Measurements from ENCODE around the gene DSC3.

The DSC3 gene

DNA sequence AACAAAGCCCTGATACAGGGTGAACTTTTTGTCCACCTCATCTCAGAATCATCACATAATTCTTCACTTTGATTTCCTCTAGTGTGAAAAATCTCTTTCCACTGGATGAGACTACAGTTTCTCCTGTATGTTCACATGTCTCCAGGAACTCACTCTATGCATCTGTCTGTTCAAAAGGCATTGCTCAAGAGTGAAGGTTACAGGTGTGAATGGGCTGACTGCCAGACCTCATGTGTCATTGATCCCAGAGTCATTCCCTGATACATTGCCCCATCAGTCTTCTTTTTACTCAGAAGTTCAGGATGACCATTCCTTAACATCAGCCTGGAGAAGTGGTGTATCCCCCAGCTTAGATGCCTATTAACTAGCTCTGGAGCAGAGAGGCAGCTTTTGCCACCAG, 4.4 kb upstream of the DSC3 start:
- Histone ChIP-seq H2AFZ (ENCODE audit: low read depth, low read length) (no peak overlapping the region), H3K9ac (ENCODE audit: low read depth, low read length) (no peak overlapping the region), H3K4me1 (ENCODE audit: insufficient read depth, low read length) (no peaks in the 10 kb centered on the region), H3K36me3 (ENCODE audit: insufficient read depth, low read length) (no peaks in the 10 kb centered on the region), H3K27ac (ENCODE audit: low read length) (no peak overlapping the region), H3K4me2 (ENCODE audit: insufficient read depth, low read length) (no peak overlapping the region), H3K27me3 (ENCODE audit: insufficient read depth, low read length, poor library complexity) (no peaks in the 10 kb centered on the region), H3K9me3 (ENCODE audit: insufficient read depth, low read length, severe bottlenecking) (peaks cover 5% of the 10 kb centered on the region), H3K4me3 (ENCODE audit: low read depth in 1 of 2, low read length in 2 of 2) (no peak overlapping the region), H4K20me1 (ENCODE audit: insufficient read depth, low read length) (no peaks in the 10 kb centered on the region), H3K79me2 (ENCODE audit: insufficient read depth, low read length) (no peaks in the 10 kb centered on the region)
- TF ChIP-seq, protein P1, sequence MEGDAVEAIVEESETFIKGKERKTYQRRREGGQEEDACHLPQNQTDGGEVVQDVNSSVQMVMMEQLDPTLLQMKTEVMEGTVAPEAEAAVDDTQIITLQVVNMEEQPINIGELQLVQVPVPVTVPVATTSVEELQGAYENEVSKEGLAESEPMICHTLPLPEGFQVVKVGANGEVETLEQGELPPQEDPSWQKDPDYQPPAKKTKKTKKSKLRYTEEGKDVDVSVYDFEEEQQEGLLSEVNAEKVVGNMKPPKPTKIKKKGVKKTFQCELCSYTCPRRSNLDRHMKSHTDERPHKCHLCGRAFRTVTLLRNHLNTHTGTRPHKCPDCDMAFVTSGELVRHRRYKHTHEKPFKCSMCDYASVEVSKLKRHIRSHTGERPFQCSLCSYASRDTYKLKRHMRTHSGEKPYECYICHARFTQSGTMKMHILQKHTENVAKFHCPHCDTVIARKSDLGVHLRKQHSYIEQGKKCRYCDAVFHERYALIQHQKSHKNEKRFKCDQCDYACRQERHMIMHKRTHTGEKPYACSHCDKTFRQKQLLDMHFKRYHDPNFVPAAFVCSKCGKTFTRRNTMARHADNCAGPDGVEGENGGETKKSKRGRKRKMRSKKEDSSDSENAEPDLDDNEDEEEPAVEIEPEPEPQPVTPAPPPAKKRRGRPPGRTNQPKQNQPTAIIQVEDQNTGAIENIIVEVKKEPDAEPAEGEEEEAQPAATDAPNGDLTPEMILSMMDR (IDR thresholded peaks at IDR 0.05; ENCODE audit: borderline replicate concordance, extremely low read depth, low read length, poor library complexity, severe bottlenecking), result no peak
- no peak for TF ChIP-seq EZH2 (IDR thresholded peaks at IDR 0.05; ENCODE audit: borderline replicate concordance, low read depth, low read length, severe bottlenecking)
- DNase-seq (no peak), ATAC-seq (ENCODE audit: insufficient read depth, low read depth) (no peak)

DNA sequence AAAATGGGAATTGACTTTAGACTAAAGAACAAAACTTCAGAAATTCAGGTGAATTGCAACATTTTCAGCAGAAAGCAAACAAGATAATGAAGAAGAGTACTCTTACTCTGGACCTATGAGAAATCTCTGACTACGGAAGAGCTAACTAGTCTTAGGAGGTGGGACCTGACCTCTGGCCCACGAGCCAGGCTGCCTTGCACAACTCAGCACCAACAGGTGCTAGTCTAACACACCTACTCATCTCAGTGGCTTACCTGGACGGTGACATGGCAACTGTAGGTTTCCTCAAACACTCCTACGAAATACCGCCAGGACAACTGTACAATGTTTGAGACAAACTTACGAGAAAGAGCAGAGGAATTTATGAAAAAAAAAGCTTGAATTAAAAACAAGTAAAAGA, 3.1 kb upstream of the DSC3 start:
- H3K4me2 ChIP-seq (ENCODE audit: insufficient read depth, low read length), result no peak overlapping the region
- peaks cover 5% of the 10 kb centered on the region for H3K9me3 ChIP-seq (ENCODE audit: insufficient read depth, low read length, severe bottlenecking)
- H3K27me3 ChIP-seq (ENCODE audit: insufficient read depth, low read length, poor library complexity), result no peaks in the 10 kb centered on the region
- ATAC-seq (ENCODE audit: insufficient read depth, low read depth) (no peak), DNase-seq (no peak)
- H3K4me3 ChIP-seq (ENCODE audit: low read depth in 1 of 2, low read length in 2 of 2), result no peak overlapping the region
- no peaks in the 10 kb centered on the region for H3K79me2 ChIP-seq (ENCODE audit: insufficient read depth, low read length)
- no peak overlapping the region for H3K9ac ChIP-seq (ENCODE audit: low read depth, low read length)
- no peak for TF ChIP-seq EZH2 (IDR thresholded peaks at IDR 0.05; ENCODE audit: borderline replicate concordance, low read depth, low read length, severe bottlenecking)
- TF ChIP-seq, protein P1 (IDR thresholded peaks at IDR 0.05; ENCODE audit: borderline replicate concordance, extremely low read depth, low read length, poor library complexity, severe bottlenecking), result no peak
- H4K20me1 ChIP-seq (ENCODE audit: insufficient read depth, low read length), result no peaks in the 10 kb centered on the region
- H2AFZ ChIP-seq (ENCODE audit: low read depth, low read length), result no peak overlapping the region
- no peaks in the 10 kb centered on the region for H3K4me1 ChIP-seq (ENCODE audit: insufficient read depth, low read length)
- H3K36me3 ChIP-seq (ENCODE audit: insufficient read depth, low read length), result no peaks in the 10 kb centered on the region
- no peak overlapping the region for H3K27ac ChIP-seq (ENCODE audit: low read length)

DNA sequence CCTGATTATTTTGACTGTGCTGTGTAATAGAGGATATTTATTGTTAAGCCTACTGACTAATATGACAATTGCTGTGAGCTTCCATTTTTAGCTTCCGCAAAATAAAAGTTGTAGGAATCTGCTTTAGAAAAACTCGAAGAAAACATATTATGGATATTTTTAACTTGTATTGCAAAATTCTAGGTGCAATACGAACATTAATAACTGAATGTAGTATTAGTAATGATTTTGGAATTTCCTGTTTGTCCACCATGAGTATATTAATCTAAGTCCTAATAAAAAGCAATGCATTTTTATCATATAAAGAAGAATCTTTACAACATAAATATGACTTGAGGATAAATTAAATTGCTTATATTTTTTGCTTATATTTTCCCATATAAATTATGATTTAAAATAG, 2.4 kb upstream of the DSC3 start:
- no peak for TF ChIP-seq EZH2 (IDR thresholded peaks at IDR 0.05; ENCODE audit: borderline replicate concordance, low read depth, low read length, severe bottlenecking)
- TF ChIP-seq, protein P1 (IDR thresholded peaks at IDR 0.05; ENCODE audit: borderline replicate concordance, extremely low read depth, low read length, poor library complexity, severe bottlenecking), result no peak
- H2AFZ ChIP-seq (ENCODE audit: low read depth, low read length), result no peak overlapping the region
- no peak for DNase-seq
- no peak overlapping the region for H3K27ac ChIP-seq (ENCODE audit: low read length)
- ATAC-seq (ENCODE audit: insufficient read depth, low read depth), result no peak
- no peak overlapping the region for H3K9ac ChIP-seq (ENCODE audit: low read depth, low read length)
- no peaks in the 10 kb centered on the region for H4K20me1 ChIP-seq (ENCODE audit: insufficient read depth, low read length)
- H3K27me3 ChIP-seq (ENCODE audit: insufficient read depth, low read length, poor library complexity), result no peaks in the 10 kb centered on the region
- no peak overlapping the region for H3K4me3 ChIP-seq (ENCODE audit: low read depth in 1 of 2, low read length in 2 of 2)
- H3K4me1 ChIP-seq (ENCODE audit: insufficient read depth, low read length), result no peaks in the 10 kb centered on the region
- H3K9me3 ChIP-seq (ENCODE audit: insufficient read depth, low read length, severe bottlenecking), result peaks cover 5% of the 10 kb centered on the region
- H3K4me2 ChIP-seq (ENCODE audit: insufficient read depth, low read length), result no peak overlapping the region
- H3K79me2 ChIP-seq (ENCODE audit: insufficient read depth, low read length), result no peaks in the 10 kb centered on the region
- no peaks in the 10 kb centered on the region for H3K36me3 ChIP-seq (ENCODE audit: insufficient read depth, low read length)

DNA sequence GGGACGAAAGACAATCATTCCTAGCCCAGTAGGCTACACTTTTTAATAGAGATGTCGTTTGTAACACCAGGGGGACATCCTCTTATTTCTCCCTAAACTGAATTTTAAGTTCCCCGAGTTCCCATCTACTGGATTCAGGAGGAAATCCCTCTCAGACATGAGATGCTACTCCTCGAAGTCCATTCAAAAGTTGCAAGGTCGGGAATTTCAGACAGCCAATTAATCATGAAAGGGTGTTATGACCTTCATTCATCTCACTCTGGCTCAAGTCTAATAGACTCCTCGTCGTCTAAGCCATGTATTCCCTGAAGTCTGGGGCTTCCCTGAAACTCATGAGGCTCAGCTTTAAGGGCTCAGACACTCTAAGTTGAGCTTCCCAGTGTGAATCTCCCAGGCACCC, 1.2 kb upstream of the DSC3 start:
- Histone ChIP-seq H2AFZ (ENCODE audit: low read depth, low read length) (no peak overlapping the region), H3K4me2 (ENCODE audit: insufficient read depth, low read length) (no peak overlapping the region), H3K9me3 (ENCODE audit: insufficient read depth, low read length, severe bottlenecking) (peaks cover 5% of the 10 kb centered on the region), H3K4me1 (ENCODE audit: insufficient read depth, low read length) (no peaks in the 10 kb centered on the region), H3K9ac (ENCODE audit: low read depth, low read length) (no peak overlapping the region), H3K4me3 (ENCODE audit: low read depth in 1 of 2, low read length in 2 of 2) (no peak overlapping the region), H3K79me2 (ENCODE audit: insufficient read depth, low read length) (no peaks in the 10 kb centered on the region), H3K27ac (ENCODE audit: low read length) (no peak overlapping the region), H3K36me3 (ENCODE audit: insufficient read depth, low read length) (no peaks in the 10 kb centered on the region), H3K27me3 (ENCODE audit: insufficient read depth, low read length, poor library complexity) (no peaks in the 10 kb centered on the region), H4K20me1 (ENCODE audit: insufficient read depth, low read length) (no peaks in the 10 kb centered on the region)
- DNase-seq (no peak), ATAC-seq (ENCODE audit: insufficient read depth, low read depth) (no peak)
- no peak for TF ChIP-seq EZH2 (IDR thresholded peaks at IDR 0.05; ENCODE audit: borderline replicate concordance, low read depth, low read length, severe bottlenecking)
- TF ChIP-seq, protein P1 (IDR thresholded peaks at IDR 0.05; ENCODE audit: borderline replicate concordance, extremely low read depth, low read length, poor library complexity, severe bottlenecking), result no peak

All from DND-41 (cell line).